ENCODE measurements around the gene ALAS1.
"Not testable (repeated sequence)": the region's sequence is repeated elsewhere in the genome, so short reads cannot be mapped to it uniquely, and the experiment has no call there.

ALAS1 gene

GRCh38 chr3:52170217-52170616 lies 27.7 kb upstream of the ALAS1 start:
- H3K27ac ChIP-seq (ENCODE audit: low read depth, low read length); H3K4me1 ChIP-seq (ENCODE audit: control insufficient read depth, insufficient read depth, low read length); H3K4me3 ChIP-seq (ENCODE audit: low read length); H3K27me3 ChIP-seq (ENCODE audit: control insufficient read depth, insufficient read depth, low read length); H3K36me3 ChIP-seq (ENCODE audit: control insufficient read depth, insufficient read depth, low read length); H3K9ac ChIP-seq (ENCODE audit: low read length): not testable (repeated sequence)

GRCh38 chr3:52171514-52172261 lies 26.3 kb upstream of the ALAS1 start:
- Histone ChIP-seq H3K4me1 (ENCODE audit: control insufficient read depth, insufficient read depth, low read length) (no peaks in the 10 kb centered on the region), H3K27ac (ENCODE audit: low read depth, low read length) (no peak overlapping the region), H3K27me3 (ENCODE audit: control insufficient read depth, insufficient read depth, low read length) (no peaks in the 10 kb centered on the region), H3K4me3 (ENCODE audit: low read length) (no peak overlapping the region), H3K36me3 (ENCODE audit: control insufficient read depth, insufficient read depth, low read length) (no peaks in the 10 kb centered on the region), H3K9ac (ENCODE audit: low read length) (no peak overlapping the region)

GRCh38 chr3:52172262-52172757 lies 25.6 kb upstream of the ALAS1 start:
- Histone ChIP-seq H3K4me1 (ENCODE audit: control insufficient read depth, insufficient read depth, low read length) (no peaks in the 10 kb centered on the region), H3K27me3 (ENCODE audit: control insufficient read depth, insufficient read depth, low read length) (no peaks in the 10 kb centered on the region), H3K4me3 (ENCODE audit: low read length) (no peak overlapping the region), H3K9ac (ENCODE audit: low read length) (no peak overlapping the region), H3K36me3 (ENCODE audit: control insufficient read depth, insufficient read depth, low read length) (no peaks in the 10 kb centered on the region), H3K27ac (ENCODE audit: low read depth, low read length) (no peak overlapping the region)

GRCh38 chr3:52173101-52173500 lies 24.9 kb upstream of the ALAS1 start:
- H3K4me3 ChIP-seq (ENCODE audit: low read length) = no peak overlapping the region
- no peaks in the 10 kb centered on the region for H3K36me3 ChIP-seq (ENCODE audit: control insufficient read depth, insufficient read depth, low read length)
- no peaks in the 10 kb centered on the region for H3K27me3 ChIP-seq (ENCODE audit: control insufficient read depth, insufficient read depth, low read length)
- no peak overlapping the region for H3K9ac ChIP-seq (ENCODE audit: low read length)
- no peak overlapping the region for H3K27ac ChIP-seq (ENCODE audit: low read depth, low read length)
- no peaks in the 10 kb centered on the region for H3K4me1 ChIP-seq (ENCODE audit: control insufficient read depth, insufficient read depth, low read length)

- H3K36me3 ChIP-seq (ENCODE audit: control insufficient read depth, insufficient read depth, low read length) = no peaks in the 10 kb centered on the region
- H3K4me3 ChIP-seq (ENCODE audit: low read length) = no peak overlapping the region
- no peak overlapping the region for H3K9ac ChIP-seq (ENCODE audit: low read length)
- no peaks in the 10 kb centered on the region for H3K27me3 ChIP-seq (ENCODE audit: control insufficient read depth, insufficient read depth, low read length)
- no peaks in the 10 kb centered on the region for H3K4me1 ChIP-seq (ENCODE audit: control insufficient read depth, insufficient read depth, low read length)
- no peak overlapping the region for H3K27ac ChIP-seq (ENCODE audit: low read depth, low read length)
Measured at GRCh38 chr3:52174896-52175295, 23.1 kb upstream of the ALAS1 start.

GRCh38 chr3:52175416-52176179 lies 22.4 kb upstream of the ALAS1 start:
- Histone ChIP-seq H3K4me3 (ENCODE audit: low read length) (no peak overlapping the region), H3K4me1 (ENCODE audit: control insufficient read depth, insufficient read depth, low read length) (no peaks in the 10 kb centered on the region), H3K27me3 (ENCODE audit: control insufficient read depth, insufficient read depth, low read length) (no peaks in the 10 kb centered on the region), H3K36me3 (ENCODE audit: control insufficient read depth, insufficient read depth, low read length) (no peaks in the 10 kb centered on the region), H3K27ac (ENCODE audit: low read depth, low read length) (no peak overlapping the region), H3K9ac (ENCODE audit: low read length) (no peak overlapping the region)

GRCh38 chr3:52176180-52176752 lies 21.7 kb upstream of the ALAS1 start:
- H3K36me3 ChIP-seq (ENCODE audit: control insufficient read depth, insufficient read depth, low read length) = no peaks in the 10 kb centered on the region
- H3K4me1 ChIP-seq (ENCODE audit: control insufficient read depth, insufficient read depth, low read length) = no peaks in the 10 kb centered on the region
- H3K4me3 ChIP-seq (ENCODE audit: low read length) = no peak overlapping the region
- no peak overlapping the region for H3K9ac ChIP-seq (ENCODE audit: low read length)
- no peaks in the 10 kb centered on the region for H3K27me3 ChIP-seq (ENCODE audit: control insufficient read depth, insufficient read depth, low read length)
- H3K27ac ChIP-seq (ENCODE audit: low read depth, low read length) = no peak overlapping the region

- Histone ChIP-seq H3K9ac (ENCODE audit: low read length) (no peak overlapping the region), H3K4me3 (ENCODE audit: low read length) (no peak overlapping the region), H3K36me3 (ENCODE audit: control insufficient read depth, insufficient read depth, low read length) (no peaks in the 10 kb centered on the region), H3K27ac (ENCODE audit: low read depth, low read length) (no peak overlapping the region), H3K4me1 (ENCODE audit: control insufficient read depth, insufficient read depth, low read length) (no peaks in the 10 kb centered on the region), H3K27me3 (ENCODE audit: control insufficient read depth, insufficient read depth, low read length) (no peaks in the 10 kb centered on the region)
Measured at GRCh38 chr3:52176951-52177700, 20.8 kb upstream of the ALAS1 start.

GRCh38 chr3:52177701-52178042 lies 20.3 kb upstream of the ALAS1 start:
- Histone ChIP-seq H3K36me3 (ENCODE audit: control insufficient read depth, insufficient read depth, low read length) (no peaks in the 10 kb centered on the region), H3K4me1 (ENCODE audit: control insufficient read depth, insufficient read depth, low read length) (no peaks in the 10 kb centered on the region), H3K27ac (ENCODE audit: low read depth, low read length) (no peak overlapping the region)

GRCh38 chr3:52178126-52178525 lies 19.8 kb upstream of the ALAS1 start:
- not testable (repeated sequence) for H3K4me3 ChIP-seq (ENCODE audit: low read length); H3K36me3 ChIP-seq (ENCODE audit: control insufficient read depth, insufficient read depth, low read length); H3K27me3 ChIP-seq (ENCODE audit: control insufficient read depth, insufficient read depth, low read length); H3K9ac ChIP-seq (ENCODE audit: low read length); H3K27ac ChIP-seq (ENCODE audit: low read depth, low read length); H3K4me1 ChIP-seq (ENCODE audit: control insufficient read depth, insufficient read depth, low read length)

More at GRCh38 chr3:52177701-52178042, 20.3 kb upstream of the ALAS1 start:
- H3K4me3 ChIP-seq (ENCODE audit: low read length) = no peak overlapping the region
- no peak overlapping the region for H3K9ac ChIP-seq (ENCODE audit: low read length)
- no peaks in the 10 kb centered on the region for H3K27me3 ChIP-seq (ENCODE audit: control insufficient read depth, insufficient read depth, low read length)

GRCh38 chr3:52178537-52178936 lies 19.4 kb upstream of the ALAS1 start:
- Histone ChIP-seq H3K9ac (ENCODE audit: low read length) (no peak overlapping the region), H3K27me3 (ENCODE audit: control insufficient read depth, insufficient read depth, low read length) (no peaks in the 10 kb centered on the region), H3K4me3 (ENCODE audit: low read length) (no peak overlapping the region), H3K27ac (ENCODE audit: low read depth, low read length) (no peak overlapping the region), H3K36me3 (ENCODE audit: control insufficient read depth, insufficient read depth, low read length) (no peaks in the 10 kb centered on the region), H3K4me1 (ENCODE audit: control insufficient read depth, insufficient read depth, low read length) (no peaks in the 10 kb centered on the region)

GRCh38 chr3:52181543-52181942 lies 16.4 kb upstream of the ALAS1 start:
- no peaks in the 10 kb centered on the region for H3K36me3 ChIP-seq (ENCODE audit: control insufficient read depth, insufficient read depth, low read length)
- H3K4me3 ChIP-seq (ENCODE audit: low read length) = no peak overlapping the region
- no peak overlapping the region for H3K27ac ChIP-seq (ENCODE audit: low read depth, low read length)
- no peaks in the 10 kb centered on the region for H3K4me1 ChIP-seq (ENCODE audit: control insufficient read depth, insufficient read depth, low read length)
- no peak overlapping the region for H3K9ac ChIP-seq (ENCODE audit: low read length)
- H3K27me3 ChIP-seq (ENCODE audit: control insufficient read depth, insufficient read depth, low read length) = no peaks in the 10 kb centered on the region
